AG10803 (cell line): ENCODE measurements around the gene PTPN4.

Experiments
- DNase-seq: peaks from one replicate; pipeline ENCODE4 v3.0.0; 2010; ENCODE audit warnings: low read depth
- H3K4me3 ChIP-seq: 2 replicates; pipeline ENCODE4 v1.5.1; 2011; ENCODE audit warnings: mild to moderate bottlenecking, low read length, control low read depth
- TF ChIP-seq, protein P1 (sequence below): conservative IDR thresholded peaks from 2 replicates; pipeline ENCODE4 v1.5.1; 2011; ENCODE audit warnings: mild to moderate bottlenecking, low read length, control low read depth, inconsistent platforms

The PTPN4 gene

DNA sequence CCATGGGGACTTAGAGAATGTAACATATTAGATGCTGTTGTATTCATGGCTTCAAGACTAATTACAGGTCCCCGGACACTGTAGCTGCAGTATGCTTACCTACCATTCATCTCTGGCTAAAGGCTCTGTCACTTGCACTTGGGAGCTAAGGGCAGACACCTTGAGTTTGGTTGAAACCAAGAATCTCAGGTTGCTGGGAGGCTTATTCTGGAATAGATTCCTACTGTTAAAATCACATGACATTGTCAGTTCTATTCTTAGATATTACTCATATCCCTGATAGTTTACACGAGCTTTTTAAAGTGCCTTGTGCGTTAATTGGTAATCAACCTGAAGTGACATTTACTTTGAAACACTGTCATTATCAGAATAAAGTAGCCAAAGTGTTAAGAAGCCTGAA lies 180.2 kb downstream of the PTPN4 start:
- TF ChIP-seq, protein P1, sequence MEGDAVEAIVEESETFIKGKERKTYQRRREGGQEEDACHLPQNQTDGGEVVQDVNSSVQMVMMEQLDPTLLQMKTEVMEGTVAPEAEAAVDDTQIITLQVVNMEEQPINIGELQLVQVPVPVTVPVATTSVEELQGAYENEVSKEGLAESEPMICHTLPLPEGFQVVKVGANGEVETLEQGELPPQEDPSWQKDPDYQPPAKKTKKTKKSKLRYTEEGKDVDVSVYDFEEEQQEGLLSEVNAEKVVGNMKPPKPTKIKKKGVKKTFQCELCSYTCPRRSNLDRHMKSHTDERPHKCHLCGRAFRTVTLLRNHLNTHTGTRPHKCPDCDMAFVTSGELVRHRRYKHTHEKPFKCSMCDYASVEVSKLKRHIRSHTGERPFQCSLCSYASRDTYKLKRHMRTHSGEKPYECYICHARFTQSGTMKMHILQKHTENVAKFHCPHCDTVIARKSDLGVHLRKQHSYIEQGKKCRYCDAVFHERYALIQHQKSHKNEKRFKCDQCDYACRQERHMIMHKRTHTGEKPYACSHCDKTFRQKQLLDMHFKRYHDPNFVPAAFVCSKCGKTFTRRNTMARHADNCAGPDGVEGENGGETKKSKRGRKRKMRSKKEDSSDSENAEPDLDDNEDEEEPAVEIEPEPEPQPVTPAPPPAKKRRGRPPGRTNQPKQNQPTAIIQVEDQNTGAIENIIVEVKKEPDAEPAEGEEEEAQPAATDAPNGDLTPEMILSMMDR = no peak
- no peak for DNase-seq
- H3K4me3 ChIP-seq = no peak overlapping the region

DNA sequence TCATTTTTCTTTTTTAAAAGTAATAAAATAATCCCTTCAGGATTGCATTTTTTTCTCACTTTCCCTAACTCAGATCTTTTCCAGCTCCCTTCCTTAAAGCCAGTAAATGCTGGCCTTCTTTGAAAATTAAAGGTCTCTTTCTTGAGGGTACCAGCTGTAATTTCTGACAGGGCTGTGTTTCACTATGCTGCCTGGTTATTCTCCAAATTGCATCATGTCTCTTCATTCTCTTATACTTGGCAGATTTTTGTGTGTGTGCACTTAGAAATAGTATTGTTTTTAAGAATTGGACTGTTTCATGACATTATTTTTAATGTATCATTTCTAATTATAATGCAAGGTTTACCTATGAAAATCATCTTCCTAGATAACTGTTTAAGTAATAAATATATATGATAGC lies 181.1 kb downstream of the PTPN4 start:
- DNase-seq = peak; percentile 13
- H3K4me3 ChIP-seq = no peak overlapping the region
- TF ChIP-seq, protein P1 = no peak

DNA sequence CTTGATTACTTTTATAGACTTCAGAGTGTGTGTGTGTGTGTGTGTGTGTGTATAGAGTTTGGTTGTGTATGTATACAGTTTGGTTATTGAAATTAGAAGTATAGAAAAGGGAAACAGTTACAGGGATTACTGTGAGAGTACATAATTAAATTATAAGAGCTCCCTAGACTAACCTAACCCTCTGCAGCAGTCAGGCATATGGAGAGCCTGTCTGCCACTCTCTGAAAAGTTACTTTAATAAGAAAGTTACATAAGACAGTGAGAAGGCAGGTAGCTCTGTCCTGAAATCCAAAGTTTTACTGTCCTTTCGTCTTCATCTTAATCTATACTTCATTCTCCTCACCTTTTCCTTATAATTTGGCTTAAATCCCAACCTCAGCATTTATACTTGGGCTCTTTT lies 181.7 kb downstream of the PTPN4 start:
- TF ChIP-seq, protein P1 = no peak
- no peak for DNase-seq
- no peak overlapping the region for H3K4me3 ChIP-seq

DNA sequence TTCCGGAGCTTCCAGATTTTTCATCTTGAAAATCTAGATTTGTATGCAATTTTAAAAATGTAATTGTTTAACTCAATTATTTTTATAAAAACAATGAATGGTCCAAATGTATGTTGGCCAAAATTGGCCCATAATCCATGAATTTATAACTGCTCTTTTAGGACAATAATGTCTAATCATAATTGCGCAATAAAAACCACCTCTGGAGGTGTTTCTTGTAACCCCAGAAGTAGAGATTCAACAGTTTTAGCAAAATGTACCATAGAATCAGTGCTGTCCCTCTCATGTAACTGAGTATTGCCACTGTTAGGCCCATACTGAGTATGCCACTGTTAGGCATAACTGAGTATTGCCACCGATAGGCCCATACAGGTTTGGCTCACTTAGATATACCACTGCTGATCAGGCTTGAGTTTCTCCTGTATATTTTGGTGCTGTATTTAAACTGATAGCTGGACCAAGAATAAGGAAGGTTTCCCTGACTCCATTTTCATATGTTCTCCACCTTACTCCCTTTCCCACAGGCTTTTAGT lies 182.3 kb downstream of the PTPN4 start:
- no peak for DNase-seq
- no peak overlapping the region for H3K4me3 ChIP-seq
- TF ChIP-seq, protein P1 = no peak

DNA sequence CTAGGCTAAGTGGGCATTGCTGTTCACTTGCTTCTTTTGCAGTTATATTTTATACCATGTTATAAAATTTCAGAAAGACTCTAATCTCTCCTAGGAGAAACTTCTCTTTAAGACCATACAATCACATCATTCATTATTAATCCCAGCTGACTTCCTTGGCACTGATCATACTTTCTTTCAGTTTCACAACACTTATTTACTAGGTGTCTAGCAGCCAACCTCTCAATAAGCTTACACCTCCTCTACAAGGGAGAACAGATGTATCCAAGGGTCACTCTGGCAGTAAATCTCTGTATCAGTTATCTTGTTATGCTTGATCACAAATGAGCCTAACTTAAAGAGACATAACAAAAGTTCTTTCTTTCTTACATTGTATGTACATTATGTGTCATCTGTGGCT lies 183.3 kb downstream of the PTPN4 start:
- DNase-seq = peak; percentile 45
- TF ChIP-seq, protein P1 = no peak

DNA sequence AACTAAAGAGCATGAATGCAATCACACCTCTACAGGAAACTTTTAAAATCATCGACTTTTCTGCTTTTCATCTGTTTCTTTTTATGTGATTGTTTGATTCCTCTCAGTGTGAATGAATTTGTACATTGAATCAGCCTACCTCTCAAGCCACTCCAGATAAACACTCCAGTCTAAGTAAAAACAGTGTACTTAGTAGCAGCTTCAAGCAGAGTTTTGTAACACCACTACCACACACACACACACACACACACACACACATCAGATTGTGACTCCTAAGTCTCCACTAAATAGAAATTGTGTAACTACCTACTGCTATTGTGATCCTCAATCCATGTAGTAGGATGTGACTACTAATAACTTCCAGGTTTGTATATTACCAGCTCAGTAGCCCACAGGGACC lies 187.8 kb downstream of the PTPN4 start:
- TF ChIP-seq, protein P1 = no peak
- peak; percentile 8 for DNase-seq
- H3K4me3 ChIP-seq = no peak overlapping the region

More for the DNA sequence above, 183.3 kb downstream of the PTPN4 start:
- no peak overlapping the region for H3K4me3 ChIP-seq

DNA sequence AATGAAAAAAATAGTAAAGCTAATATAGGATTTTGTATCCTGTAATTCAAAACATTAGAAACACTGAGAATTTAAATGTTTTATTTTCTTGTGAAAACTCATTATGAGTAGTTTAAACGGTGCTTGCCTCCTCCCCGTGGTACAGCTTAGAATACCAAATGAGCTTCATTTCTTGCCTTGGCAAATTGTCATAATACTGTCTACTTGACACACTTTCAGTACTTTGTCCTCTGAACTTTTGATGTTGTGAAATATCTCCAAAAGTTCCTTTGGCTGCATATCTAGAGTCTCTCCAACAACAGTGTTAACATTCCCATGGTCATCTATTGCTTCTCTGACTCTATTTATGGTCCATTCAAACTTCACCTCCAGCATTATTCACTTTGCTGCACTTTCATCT lies 191.2 kb downstream of the PTPN4 start:
- TF ChIP-seq, protein P1 = no peak
- DNase-seq = no peak
- H3K4me3 ChIP-seq = no peak overlapping the region
